GM18502 (cell line): ENCODE data around the gene FREM1.

Source experiments
- ATAC-seq: cut with Tn5 transposase; IDR thresholded peaks from one replicate; pipeline ENCODE4 v1.9.1; 2021; ENCODE audit warnings: mild to moderate bottlenecking; ENCODE audit not compliant: unreplicated experiment, poor library complexity

The FREM1 gene

GRCh38 chr9:14913366-14913765, 3.1 kb upstream of the FREM1 start:
- ATAC-seq = no peak

GRCh38 chr9:14912859-14913258, 2.6 kb upstream of the FREM1 start:
- ATAC-seq = no peak

- ATAC-seq = no peak
Measured at GRCh38 chr9:14911046-14911445, 818 bp upstream of the FREM1 start.

DNA sequence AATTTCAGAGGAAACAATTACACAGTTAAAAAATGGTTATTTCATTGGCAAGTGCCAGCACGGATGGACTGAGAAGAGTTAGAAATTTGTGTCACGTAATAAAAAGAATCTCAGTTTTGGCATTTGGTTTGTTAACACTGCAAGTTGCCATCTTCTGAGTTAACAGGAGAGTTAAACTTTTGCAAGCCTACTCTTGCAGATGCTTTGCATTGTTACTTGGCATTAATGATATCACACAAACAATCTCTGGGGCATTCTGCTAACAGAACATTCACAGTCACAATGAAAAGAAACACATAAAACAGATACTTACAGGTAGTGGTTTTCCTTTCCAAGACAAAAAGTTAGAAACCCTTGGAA, 647 bp downstream of the FREM1 start:
- no peak for ATAC-seq

DNA sequence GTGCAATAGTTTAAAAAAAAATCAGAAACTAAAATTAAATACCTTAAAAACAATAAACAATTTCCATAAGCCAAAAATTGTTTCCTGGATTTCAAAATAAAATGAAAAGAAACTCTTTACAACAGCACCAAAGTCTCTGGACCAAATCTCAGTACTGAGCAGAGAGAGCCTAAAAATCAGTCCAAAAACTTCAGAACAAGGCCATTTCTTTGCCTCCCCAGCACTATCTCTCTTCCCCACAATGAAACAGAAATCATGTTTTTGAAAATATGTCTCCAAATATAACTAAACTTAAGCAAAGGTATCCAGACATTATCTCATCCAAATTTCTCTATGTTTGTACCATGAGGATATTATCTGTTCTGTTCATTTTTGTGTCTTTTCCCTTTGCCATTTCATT, 1.0 kb downstream of the FREM1 start:
- ATAC-seq = no peak

- no peak for ATAC-seq
Measured at GRCh38 chr9:14908295-14909180, 1.7 kb downstream of the FREM1 start.

- ATAC-seq = no peak
Measured at GRCh38 chr9:14907696-14908095, 2.5 kb downstream of the FREM1 start.

- no peak for ATAC-seq
Measured at GRCh38 chr9:14907360-14907685, 2.9 kb downstream of the FREM1 start.

- no peak for ATAC-seq
Measured at GRCh38 chr9:14906644-14907359, 3.4 kb downstream of the FREM1 start.

GRCh38 chr9:14906000-14906399, 4.2 kb downstream of the FREM1 start:
- no peak for ATAC-seq

- ATAC-seq = no peak
Measured at GRCh38 chr9:14903040-14903439, 7.2 kb downstream of the FREM1 start.

DNA sequence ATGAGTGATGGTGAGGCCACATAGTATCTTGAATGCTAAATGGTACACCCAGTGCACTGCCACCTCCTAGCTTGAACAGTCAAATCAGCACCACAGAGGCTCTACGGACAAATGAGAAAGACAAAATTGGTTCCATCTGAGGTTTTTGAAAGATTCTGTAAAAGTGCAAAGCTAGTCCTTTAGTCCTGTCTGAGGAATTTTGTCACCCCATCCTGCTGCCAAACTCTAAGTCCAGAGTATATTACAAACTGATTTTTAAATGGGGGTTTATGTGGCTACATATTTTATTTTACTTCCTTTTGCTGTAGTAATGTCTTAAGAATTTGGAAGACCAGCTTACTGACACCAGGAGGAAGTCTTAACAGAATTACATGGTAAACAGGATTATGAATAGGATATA, 7.7 kb downstream of the FREM1 start:
- ATAC-seq = no peak

DNA sequence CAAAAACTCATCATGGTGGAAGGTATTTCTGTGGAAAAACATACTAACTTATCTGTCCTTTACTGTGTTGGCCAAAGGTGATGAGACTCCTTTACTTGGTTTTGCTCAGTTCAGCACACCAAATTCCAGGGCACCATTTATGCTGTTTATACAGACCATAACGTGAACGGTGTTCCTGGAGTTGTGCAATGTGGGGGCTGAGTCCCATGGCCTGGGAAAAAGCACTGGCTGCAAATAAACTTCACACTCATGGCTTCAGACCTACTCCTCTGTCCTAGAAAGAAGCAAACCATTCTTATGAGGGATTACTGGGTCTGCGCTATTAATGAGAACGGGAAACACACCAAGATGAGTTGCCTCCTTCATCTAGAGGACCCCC, 10.4 kb downstream of the FREM1 start:
- ATAC-seq = no peak

- ATAC-seq = no peak
Measured at GRCh38 chr9:14899042-14899814, 11.0 kb downstream of the FREM1 start.

- ATAC-seq = no peak
Measured at GRCh38 chr9:14895806-14896205, 14.4 kb downstream of the FREM1 start.

DNA sequence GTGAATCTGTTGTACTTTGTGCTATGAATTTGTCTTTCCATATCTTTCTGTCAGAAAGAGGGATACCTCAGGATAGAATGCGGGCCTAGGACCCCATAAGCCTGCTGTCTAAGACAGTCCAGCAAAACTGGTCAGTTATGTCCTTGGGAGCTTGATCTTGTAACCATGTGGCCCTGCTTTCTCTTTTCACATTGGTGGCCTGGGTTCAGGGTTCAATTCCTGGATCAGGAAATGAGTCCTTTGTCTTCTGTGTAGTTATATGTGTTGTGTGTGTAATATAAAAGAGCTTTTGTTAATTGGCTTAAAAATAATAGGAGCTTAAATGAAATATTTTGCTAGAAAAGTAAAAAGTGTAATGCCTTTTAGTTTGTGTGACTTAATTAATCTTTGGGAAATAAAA, 16.9 kb downstream of the FREM1 start:
- ATAC-seq = no peak

DNA sequence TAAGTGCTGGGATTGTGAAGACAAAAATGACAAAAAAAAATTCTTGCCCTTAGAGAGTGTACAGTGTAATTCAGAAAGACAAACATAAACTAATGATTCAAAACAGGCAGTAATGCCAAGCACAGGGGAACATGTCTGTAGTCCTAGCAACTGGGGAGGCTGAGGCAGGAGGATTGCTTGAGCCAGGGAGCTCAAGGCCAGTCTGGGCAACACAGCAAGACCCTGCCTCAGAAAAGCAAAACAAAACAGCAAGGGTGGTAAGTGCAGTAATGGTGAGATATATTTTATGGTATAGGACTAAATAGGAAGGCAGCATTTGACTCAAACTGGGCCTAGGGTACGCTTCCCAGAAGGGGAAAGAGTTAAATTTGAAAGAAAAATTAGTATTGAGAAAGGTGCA, 18.9 kb downstream of the FREM1 start:
- ATAC-seq = no peak

DNA sequence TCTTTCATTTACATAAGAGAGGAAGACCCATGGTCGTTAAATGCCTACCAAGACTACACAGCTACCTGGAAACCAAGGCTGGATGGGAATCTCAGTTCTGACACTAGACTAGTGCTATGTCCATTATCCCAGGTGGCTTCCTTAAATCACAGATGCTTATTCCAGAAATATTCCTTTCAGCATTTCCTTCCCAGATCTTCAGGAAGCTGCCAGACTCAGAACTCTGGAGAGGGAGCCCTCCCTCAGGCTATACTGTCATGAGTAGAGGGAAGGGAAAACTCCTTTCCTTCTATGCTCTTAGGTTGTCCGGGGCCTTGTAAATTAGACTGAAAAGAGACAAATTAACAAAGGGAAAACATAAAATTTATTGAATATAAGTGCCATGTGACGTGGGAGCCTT, 20.8 kb downstream of the FREM1 start:
- ATAC-seq = no peak

- no peak for ATAC-seq
Measured at GRCh38 chr9:14888875-14889274, 21.4 kb downstream of the FREM1 start.

DNA sequence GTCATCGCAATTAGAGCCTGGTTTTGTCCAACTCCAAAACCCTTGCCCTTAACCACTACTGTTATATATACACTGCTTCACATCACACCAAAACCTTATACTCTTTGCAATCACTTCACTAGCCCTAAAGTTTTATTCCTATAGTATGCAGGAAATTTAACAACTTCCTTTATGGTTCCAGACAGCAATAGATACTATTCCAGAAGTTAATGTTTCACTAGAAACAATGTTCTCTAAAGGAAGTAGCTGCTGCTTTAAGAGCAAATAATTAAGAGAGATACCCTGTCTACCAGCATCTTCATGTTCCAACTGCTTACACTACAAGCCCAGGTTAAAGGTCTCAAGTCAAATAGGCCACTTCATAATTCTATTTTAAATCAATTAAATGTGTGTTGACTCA, 22.0 kb downstream of the FREM1 start:
- no peak for ATAC-seq

GRCh38 chr9:14887149-14887548, 23.1 kb downstream of the FREM1 start:
- ATAC-seq = no peak
